HEK293 (cell line): ENCODE data around the gene TLK1.
A peak's percentile ranks its signal among the peaks of the same experiment; 100 is the strongest.

Experiments used
- KLF16 ChIP-seq: fragments of 450-650 bp; formaldehyde crosslinking; IDR thresholded peaks from 2 replicates; pipeline ENCODE4 v1.5.1; 2017; ENCODE audit warnings: missing biosample characterization, missing genetic modification characterization
- SP3 ChIP-seq: fragments of 450-650 bp; formaldehyde crosslinking; IDR thresholded peaks from 2 replicates; pipeline ENCODE4 v1.5.1; 2016; ENCODE audit warnings: missing biosample characterization, missing genetic modification characterization
- ZBTB1 ChIP-seq: fragments of 450-650 bp; formaldehyde crosslinking; IDR thresholded peaks from 2 replicates; pipeline ENCODE4 v1.5.1; 2016; ENCODE audit warnings: missing biosample characterization, missing genetic modification characterization
- ZBTB17 ChIP-seq: fragments of 450-650 bp; formaldehyde crosslinking; IDR thresholded peaks from 2 replicates; pipeline ENCODE4 v1.5.1; 2016; ENCODE audit warnings: missing biosample characterization, missing genetic modification characterization
- ZEB2 ChIP-seq: fragments of 450-650 bp; formaldehyde crosslinking; IDR thresholded peaks from 2 replicates; pipeline ENCODE4 v1.5.1; 2016; ENCODE audit warnings: missing biosample characterization, missing genetic modification characterization
- ZNF16 ChIP-seq: fragments of 450-650 bp; formaldehyde crosslinking; IDR thresholded peaks from 2 replicates; pipeline ENCODE4 v1.5.1; 2016; ENCODE audit warnings: low read depth, missing biosample characterization, missing genetic modification characterization
- ZNF302 ChIP-seq: fragments of 450-650 bp; formaldehyde crosslinking; IDR thresholded peaks from 2 replicates; pipeline ENCODE4 v1.5.1; 2016; ENCODE audit warnings: missing biosample characterization, missing genetic modification characterization, low read depth
- ZNF341 ChIP-seq: fragments of 450-650 bp; formaldehyde crosslinking; IDR thresholded peaks from 2 replicates; pipeline ENCODE4; 2016; ENCODE audit warnings: low read depth, missing biosample characterization, missing genetic modification characterization
- ZNF366 ChIP-seq: fragments of 450-650 bp; formaldehyde crosslinking; conservative IDR thresholded peaks from 2 replicates; pipeline ENCODE4 v1.5.1; 2016; ENCODE audit warnings: missing biosample characterization, missing genetic modification characterization
- ZNF37A ChIP-seq: fragments of 450-650 bp; IDR thresholded peaks from 2 replicates; pipeline ENCODE4 v1.5.1; 2018; ENCODE audit warnings: missing biosample characterization, missing genetic modification characterization
- ZNF707 ChIP-seq: fragments of 450-650 bp; formaldehyde crosslinking; IDR thresholded peaks from 2 replicates; pipeline ENCODE4 v1.5.1; 2016; ENCODE audit warnings: missing biosample characterization, missing genetic modification characterization
- ZSCAN30 ChIP-seq: fragments of 450-650 bp; IDR thresholded peaks from 2 replicates; pipeline ENCODE4 v1.5.1; 2018; ENCODE audit warnings: missing biosample characterization, mild to moderate bottlenecking, missing genetic modification characterization, moderate library complexity
- TF ChIP-seq, protein P1 (sequence below): fragments of 450-650 bp; formaldehyde crosslinking; IDR thresholded peaks from 2 replicates; pipeline ENCODE4 v1.5.1; 2017; ENCODE audit warnings: missing biosample characterization, missing genetic modification characterization
- TF ChIP-seq, protein P2 (sequence below): fragments of 450-650 bp; formaldehyde crosslinking; IDR thresholded peaks from 2 replicates; pipeline ENCODE4 v1.5.1; 2016; ENCODE audit warnings: missing biosample characterization, missing genetic modification characterization, borderline replicate concordance
- TF ChIP-seq, protein P3 (sequence below): fragments of 450-650 bp; formaldehyde crosslinking; IDR thresholded peaks from 2 replicates; pipeline ENCODE4 v1.5.1; 2016; ENCODE audit warnings: missing biosample characterization, missing genetic modification characterization
- TF ChIP-seq, protein P4 (sequence below): IDR thresholded peaks from 2 replicates; pipeline ENCODE4 v1.6.1; 2011; ENCODE audit warnings: mild to moderate bottlenecking, low read depth, low read length, borderline replicate concordance
- TF ChIP-seq, protein P5 (sequence below): fragments of 450-650 bp; formaldehyde crosslinking; IDR thresholded peaks from 2 replicates; pipeline ENCODE4 v1.5.1; 2016; ENCODE audit warnings: missing biosample characterization, missing genetic modification characterization
- TF ChIP-seq, protein P6 (sequence below): fragments of 450-650 bp; formaldehyde crosslinking; IDR thresholded peaks from 2 replicates; pipeline ENCODE4 v1.5.1; 2016; ENCODE audit warnings: missing biosample characterization, missing genetic modification characterization
- TF ChIP-seq, protein P7 (sequence below): fragments of 450-650 bp; formaldehyde crosslinking; IDR thresholded peaks from 2 replicates; pipeline ENCODE4 v1.5.1; 2016; ENCODE audit warnings: missing biosample characterization, missing genetic modification characterization

TLK1 gene

DNA sequence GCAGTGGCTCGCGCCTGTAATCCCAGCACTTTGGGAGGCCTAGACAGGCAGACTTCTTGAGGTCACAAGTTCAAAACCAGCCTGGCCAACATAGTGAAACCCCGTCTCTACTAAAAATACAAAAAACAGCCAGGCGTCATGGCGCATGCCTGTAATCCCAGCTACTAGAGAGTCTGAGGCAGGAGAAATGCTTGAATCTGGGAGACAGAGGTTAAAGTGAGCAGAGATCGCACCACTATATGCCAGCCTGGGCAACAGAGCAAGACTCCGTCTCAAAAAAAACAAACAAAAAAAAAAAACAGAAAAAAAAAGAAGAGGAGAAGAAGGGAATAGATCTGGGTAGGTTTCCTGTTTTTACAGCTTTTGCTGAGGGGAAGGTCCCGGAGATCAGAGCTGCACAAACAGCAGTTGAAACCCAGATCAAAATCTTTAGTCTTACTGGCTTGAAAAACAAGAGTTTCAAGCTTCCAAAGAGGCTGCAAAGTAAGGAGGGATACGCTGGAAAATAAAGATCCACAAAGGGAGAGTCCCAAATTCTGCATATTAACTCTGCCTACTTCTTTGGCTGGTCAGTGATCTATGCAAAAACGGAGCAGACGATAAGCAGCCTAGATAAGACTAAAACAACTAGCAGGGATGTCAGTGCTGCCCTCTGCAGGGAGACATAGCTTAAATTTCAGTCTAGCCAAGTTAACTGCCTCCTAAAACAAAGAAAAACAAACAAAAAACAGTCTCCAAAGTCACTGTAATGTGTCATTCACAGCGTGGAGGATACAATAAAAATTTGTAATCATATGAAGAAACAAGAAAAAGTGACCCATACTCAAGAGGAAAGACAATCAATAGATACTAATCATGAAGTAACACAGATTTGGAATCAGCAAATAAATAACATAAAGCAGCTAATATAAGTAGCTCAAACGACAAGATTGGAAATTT is 74.1 kb downstream of the TLK1 start (continued):
- TF ChIP-seq KLF16 (no peak), ZBTB1 (tag by site-specific recombination) (no peak), ZNF707 (tag by site-specific recombination) (no peak), SP3 (no peak), ZNF302 (tag by site-specific recombination) (no peak), ZEB2 (0 out of 2 replicates have a peak, but pooled peaks have one; percentile 35), ZSCAN30 (no peak), ZNF341 (no peak), ZNF366 (tag by site-specific recombination) (peak; percentile 29; the same call in 1 of the 2 replicates), ZNF16 (tag by site-specific recombination) (no peak), ZNF37A (tag by site-specific recombination) (no peak), ZBTB17 (tag by site-specific recombination) (peak; percentile 53; the same call in 1 of the 2 replicates)
- TF ChIP-seq, protein P1, sequence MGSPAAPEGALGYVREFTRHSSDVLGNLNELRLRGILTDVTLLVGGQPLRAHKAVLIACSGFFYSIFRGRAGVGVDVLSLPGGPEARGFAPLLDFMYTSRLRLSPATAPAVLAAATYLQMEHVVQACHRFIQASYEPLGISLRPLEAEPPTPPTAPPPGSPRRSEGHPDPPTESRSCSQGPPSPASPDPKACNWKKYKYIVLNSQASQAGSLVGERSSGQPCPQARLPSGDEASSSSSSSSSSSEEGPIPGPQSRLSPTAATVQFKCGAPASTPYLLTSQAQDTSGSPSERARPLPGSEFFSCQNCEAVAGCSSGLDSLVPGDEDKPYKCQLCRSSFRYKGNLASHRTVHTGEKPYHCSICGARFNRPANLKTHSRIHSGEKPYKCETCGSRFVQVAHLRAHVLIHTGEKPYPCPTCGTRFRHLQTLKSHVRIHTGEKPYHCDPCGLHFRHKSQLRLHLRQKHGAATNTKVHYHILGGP = no peak
- TF ChIP-seq, protein P2, sequence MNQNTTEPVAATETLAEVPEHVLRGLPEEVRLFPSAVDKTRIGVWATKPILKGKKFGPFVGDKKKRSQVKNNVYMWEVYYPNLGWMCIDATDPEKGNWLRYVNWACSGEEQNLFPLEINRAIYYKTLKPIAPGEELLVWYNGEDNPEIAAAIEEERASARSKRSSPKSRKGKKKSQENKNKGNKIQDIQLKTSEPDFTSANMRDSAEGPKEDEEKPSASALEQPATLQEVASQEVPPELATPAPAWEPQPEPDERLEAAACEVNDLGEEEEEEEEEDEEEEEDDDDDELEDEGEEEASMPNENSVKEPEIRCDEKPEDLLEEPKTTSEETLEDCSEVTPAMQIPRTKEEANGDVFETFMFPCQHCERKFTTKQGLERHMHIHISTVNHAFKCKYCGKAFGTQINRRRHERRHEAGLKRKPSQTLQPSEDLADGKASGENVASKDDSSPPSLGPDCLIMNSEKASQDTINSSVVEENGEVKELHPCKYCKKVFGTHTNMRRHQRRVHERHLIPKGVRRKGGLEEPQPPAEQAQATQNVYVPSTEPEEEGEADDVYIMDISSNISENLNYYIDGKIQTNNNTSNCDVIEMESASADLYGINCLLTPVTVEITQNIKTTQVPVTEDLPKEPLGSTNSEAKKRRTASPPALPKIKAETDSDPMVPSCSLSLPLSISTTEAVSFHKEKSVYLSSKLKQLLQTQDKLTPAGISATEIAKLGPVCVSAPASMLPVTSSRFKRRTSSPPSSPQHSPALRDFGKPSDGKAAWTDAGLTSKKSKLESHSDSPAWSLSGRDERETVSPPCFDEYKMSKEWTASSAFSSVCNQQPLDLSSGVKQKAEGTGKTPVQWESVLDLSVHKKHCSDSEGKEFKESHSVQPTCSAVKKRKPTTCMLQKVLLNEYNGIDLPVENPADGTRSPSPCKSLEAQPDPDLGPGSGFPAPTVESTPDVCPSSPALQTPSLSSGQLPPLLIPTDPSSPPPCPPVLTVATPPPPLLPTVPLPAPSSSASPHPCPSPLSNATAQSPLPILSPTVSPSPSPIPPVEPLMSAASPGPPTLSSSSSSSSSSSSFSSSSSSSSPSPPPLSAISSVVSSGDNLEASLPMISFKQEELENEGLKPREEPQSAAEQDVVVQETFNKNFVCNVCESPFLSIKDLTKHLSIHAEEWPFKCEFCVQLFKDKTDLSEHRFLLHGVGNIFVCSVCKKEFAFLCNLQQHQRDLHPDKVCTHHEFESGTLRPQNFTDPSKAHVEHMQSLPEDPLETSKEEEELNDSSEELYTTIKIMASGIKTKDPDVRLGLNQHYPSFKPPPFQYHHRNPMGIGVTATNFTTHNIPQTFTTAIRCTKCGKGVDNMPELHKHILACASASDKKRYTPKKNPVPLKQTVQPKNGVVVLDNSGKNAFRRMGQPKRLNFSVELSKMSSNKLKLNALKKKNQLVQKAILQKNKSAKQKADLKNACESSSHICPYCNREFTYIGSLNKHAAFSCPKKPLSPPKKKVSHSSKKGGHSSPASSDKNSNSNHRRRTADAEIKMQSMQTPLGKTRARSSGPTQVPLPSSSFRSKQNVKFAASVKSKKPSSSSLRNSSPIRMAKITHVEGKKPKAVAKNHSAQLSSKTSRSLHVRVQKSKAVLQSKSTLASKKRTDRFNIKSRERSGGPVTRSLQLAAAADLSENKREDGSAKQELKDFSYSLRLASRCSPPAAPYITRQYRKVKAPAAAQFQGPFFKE (tag by site-specific recombination) = no peak
- TF ChIP-seq, protein P3, sequence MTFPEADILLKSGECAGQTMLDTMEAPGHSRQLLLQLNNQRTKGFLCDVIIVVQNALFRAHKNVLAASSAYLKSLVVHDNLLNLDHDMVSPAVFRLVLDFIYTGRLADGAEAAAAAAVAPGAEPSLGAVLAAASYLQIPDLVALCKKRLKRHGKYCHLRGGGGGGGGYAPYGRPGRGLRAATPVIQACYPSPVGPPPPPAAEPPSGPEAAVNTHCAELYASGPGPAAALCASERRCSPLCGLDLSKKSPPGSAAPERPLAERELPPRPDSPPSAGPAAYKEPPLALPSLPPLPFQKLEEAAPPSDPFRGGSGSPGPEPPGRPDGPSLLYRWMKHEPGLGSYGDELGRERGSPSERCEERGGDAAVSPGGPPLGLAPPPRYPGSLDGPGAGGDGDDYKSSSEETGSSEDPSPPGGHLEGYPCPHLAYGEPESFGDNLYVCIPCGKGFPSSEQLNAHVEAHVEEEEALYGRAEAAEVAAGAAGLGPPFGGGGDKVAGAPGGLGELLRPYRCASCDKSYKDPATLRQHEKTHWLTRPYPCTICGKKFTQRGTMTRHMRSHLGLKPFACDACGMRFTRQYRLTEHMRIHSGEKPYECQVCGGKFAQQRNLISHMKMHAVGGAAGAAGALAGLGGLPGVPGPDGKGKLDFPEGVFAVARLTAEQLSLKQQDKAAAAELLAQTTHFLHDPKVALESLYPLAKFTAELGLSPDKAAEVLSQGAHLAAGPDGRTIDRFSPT = peak; percentile 45; the same call in 1 of the 2 replicates
- TF ChIP-seq, protein P4, sequence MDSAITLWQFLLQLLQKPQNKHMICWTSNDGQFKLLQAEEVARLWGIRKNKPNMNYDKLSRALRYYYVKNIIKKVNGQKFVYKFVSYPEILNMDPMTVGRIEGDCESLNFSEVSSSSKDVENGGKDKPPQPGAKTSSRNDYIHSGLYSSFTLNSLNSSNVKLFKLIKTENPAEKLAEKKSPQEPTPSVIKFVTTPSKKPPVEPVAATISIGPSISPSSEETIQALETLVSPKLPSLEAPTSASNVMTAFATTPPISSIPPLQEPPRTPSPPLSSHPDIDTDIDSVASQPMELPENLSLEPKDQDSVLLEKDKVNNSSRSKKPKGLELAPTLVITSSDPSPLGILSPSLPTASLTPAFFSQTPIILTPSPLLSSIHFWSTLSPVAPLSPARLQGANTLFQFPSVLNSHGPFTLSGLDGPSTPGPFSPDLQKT = no peak
- TF ChIP-seq, protein P5, sequence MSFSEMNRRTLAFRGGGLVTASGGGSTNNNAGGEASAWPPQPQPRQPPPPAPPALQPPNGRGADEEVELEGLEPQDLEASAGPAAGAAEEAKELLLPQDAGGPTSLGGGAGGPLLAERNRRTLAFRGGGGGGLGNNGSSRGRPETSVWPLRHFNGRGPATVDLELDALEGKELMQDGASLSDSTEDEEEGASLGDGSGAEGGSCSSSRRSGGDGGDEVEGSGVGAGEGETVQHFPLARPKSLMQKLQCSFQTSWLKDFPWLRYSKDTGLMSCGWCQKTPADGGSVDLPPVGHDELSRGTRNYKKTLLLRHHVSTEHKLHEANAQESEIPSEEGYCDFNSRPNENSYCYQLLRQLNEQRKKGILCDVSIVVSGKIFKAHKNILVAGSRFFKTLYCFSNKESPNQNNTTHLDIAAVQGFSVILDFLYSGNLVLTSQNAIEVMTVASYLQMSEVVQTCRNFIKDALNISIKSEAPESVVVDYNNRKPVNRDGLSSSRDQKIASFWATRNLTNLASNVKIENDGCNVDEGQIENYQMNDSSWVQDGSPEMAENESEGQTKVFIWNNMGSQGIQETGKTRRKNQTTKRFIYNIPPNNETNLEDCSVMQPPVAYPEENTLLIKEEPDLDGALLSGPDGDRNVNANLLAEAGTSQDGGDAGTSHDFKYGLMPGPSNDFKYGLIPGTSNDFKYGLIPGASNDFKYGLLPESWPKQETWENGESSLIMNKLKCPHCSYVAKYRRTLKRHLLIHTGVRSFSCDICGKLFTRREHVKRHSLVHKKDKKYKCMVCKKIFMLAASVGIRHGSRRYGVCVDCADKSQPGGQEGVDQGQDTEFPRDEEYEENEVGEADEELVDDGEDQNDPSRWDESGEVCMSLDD (tag by site-specific recombination) = no peak
- TF ChIP-seq, protein P6, sequence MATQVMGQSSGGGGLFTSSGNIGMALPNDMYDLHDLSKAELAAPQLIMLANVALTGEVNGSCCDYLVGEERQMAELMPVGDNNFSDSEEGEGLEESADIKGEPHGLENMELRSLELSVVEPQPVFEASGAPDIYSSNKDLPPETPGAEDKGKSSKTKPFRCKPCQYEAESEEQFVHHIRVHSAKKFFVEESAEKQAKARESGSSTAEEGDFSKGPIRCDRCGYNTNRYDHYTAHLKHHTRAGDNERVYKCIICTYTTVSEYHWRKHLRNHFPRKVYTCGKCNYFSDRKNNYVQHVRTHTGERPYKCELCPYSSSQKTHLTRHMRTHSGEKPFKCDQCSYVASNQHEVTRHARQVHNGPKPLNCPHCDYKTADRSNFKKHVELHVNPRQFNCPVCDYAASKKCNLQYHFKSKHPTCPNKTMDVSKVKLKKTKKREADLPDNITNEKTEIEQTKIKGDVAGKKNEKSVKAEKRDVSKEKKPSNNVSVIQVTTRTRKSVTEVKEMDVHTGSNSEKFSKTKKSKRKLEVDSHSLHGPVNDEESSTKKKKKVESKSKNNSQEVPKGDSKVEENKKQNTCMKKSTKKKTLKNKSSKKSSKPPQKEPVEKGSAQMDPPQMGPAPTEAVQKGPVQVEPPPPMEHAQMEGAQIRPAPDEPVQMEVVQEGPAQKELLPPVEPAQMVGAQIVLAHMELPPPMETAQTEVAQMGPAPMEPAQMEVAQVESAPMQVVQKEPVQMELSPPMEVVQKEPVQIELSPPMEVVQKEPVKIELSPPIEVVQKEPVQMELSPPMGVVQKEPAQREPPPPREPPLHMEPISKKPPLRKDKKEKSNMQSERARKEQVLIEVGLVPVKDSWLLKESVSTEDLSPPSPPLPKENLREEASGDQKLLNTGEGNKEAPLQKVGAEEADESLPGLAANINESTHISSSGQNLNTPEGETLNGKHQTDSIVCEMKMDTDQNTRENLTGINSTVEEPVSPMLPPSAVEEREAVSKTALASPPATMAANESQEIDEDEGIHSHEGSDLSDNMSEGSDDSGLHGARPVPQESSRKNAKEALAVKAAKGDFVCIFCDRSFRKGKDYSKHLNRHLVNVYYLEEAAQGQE (tag by site-specific recombination) = no peak
- TF ChIP-seq, protein P7, sequence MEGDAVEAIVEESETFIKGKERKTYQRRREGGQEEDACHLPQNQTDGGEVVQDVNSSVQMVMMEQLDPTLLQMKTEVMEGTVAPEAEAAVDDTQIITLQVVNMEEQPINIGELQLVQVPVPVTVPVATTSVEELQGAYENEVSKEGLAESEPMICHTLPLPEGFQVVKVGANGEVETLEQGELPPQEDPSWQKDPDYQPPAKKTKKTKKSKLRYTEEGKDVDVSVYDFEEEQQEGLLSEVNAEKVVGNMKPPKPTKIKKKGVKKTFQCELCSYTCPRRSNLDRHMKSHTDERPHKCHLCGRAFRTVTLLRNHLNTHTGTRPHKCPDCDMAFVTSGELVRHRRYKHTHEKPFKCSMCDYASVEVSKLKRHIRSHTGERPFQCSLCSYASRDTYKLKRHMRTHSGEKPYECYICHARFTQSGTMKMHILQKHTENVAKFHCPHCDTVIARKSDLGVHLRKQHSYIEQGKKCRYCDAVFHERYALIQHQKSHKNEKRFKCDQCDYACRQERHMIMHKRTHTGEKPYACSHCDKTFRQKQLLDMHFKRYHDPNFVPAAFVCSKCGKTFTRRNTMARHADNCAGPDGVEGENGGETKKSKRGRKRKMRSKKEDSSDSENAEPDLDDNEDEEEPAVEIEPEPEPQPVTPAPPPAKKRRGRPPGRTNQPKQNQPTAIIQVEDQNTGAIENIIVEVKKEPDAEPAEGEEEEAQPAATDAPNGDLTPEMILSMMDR (tag by site-specific recombination) = peak; percentile 74
